ENCODE results near the gene PLAC8. TPM values are rescaled to one million over a fixed set of nuclear protein-coding genes. Genes with fewer than 3 reads are reported as not detected.

Gene PLAC8
- polyA plus RNA-seq, 3 donors = 114 to 626 (median 170) TPM

DNA sequence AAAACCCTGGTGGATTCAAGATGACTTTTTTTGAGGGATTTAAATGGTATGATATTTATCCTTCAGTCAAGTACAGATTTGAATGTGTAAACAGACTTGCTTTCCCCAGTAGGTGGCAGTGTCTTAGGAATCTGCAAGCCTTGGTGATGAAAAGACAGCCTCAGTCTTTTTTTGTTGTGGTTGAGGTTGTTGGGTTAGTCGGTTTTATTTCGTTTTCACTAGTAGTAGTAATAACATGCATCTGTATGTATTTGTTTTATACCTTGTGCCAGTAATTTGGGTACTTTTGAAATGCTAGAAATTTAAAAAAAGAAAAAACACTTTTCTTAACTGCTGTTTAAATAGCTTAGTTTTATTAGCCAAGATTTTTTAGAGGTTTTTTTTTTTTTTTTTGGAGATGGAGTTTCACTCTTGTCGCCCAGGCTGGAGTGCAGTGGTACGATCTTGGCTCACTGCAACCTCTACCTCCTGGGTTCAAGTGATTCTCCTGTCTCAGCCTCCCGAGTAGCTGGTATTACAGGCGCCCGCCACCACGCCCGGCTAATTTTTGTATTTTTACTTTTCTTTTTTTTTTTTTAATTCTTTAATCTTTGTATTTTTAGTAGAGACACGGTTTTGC lies 40.3 kb downstream of the PLAC8 start:
- H3K4me3 ChIP-seq (replicated peaks in 1 of 3; ENCODE audit: low read depth in 2 of 3, low read length in 3 of 3) = peak overlapping the region in 1 of 3 experiments; percentile 11
- no CpG with 5 or more reads among the region's 10 CpGs for WGBS (ENCODE audit: insufficient coverage)
- H2AFZ ChIP-seq (ENCODE audit: insufficient read depth, low read depth, low read length, poor library complexity, severe bottlenecking) = no peak overlapping the region
- peak overlapping the region; percentile 36 for H3K4me2 ChIP-seq (replicated peaks; ENCODE audit: extremely low read depth, low read length, poor library complexity, severe bottlenecking)
- Mint-ChIP-seq H3K4me1 (peaks cover 16% of the 10 kb centered on the region), H3K27ac (peak overlapping the region in 1 of 7 donors; percentile 51), H3K4me3 (no peak overlapping the region), H3K36me3 (peaks cover 40 to 65% of the 10 kb centered on the region in 2 donors), H3K9me3 (peaks cover 0 to 2% (median 0%) of the 10 kb centered on the region in 7 donors), H3K27me3 (ENCODE audit: low read depth in 3 of 3) (peaks cover 0 to 1% (median 0%) of the 10 kb centered on the region in 3 donors)
- H4K20me1 ChIP-seq (ENCODE audit: insufficient read depth, low read length) = no peaks in the 10 kb centered on the region
- TF ChIP-seq, protein P1, sequence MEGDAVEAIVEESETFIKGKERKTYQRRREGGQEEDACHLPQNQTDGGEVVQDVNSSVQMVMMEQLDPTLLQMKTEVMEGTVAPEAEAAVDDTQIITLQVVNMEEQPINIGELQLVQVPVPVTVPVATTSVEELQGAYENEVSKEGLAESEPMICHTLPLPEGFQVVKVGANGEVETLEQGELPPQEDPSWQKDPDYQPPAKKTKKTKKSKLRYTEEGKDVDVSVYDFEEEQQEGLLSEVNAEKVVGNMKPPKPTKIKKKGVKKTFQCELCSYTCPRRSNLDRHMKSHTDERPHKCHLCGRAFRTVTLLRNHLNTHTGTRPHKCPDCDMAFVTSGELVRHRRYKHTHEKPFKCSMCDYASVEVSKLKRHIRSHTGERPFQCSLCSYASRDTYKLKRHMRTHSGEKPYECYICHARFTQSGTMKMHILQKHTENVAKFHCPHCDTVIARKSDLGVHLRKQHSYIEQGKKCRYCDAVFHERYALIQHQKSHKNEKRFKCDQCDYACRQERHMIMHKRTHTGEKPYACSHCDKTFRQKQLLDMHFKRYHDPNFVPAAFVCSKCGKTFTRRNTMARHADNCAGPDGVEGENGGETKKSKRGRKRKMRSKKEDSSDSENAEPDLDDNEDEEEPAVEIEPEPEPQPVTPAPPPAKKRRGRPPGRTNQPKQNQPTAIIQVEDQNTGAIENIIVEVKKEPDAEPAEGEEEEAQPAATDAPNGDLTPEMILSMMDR (IDR thresholded peaks at IDR 0.05) = peak; percentile 78
- H3K36me3 ChIP-seq (replicated peaks in 1 of 2; ENCODE audit: control insufficient read depth in 1 of 2, insufficient read depth in 2 of 2, low read length in 2 of 2) = peaks cover 21 to 41% of the 10 kb centered on the region in 2 donors
- no peaks in the 10 kb centered on the region for H3K79me2 ChIP-seq (ENCODE audit: insufficient read depth, low read length)
- intact Hi-C loops (cut with micrococcal nuclease) = loop anchor here in 1 of 2 donors (10.0 kb wide), 1 partner anchor 181 kb away; no protein-coding TSS in a partner anchor
- H3K9me3 ChIP-seq (replicated peaks in 1 of 2; ENCODE audit: control insufficient read depth in 1 of 2, insufficient read depth in 1 of 2, low read length in 2 of 2) = no peaks in the 10 kb centered on the region
- no peak overlapping the region for H3K9ac ChIP-seq (ENCODE audit: insufficient read depth, low read length, poor library complexity, severe bottlenecking)
- H3K27me3 ChIP-seq (ENCODE audit: control insufficient read depth in 2 of 2, insufficient read depth in 2 of 2, low read length in 2 of 2) = no peaks in the 10 kb centered on the region
- H3K4me1 ChIP-seq (ENCODE audit: control insufficient read depth in 1 of 2, insufficient read depth in 2 of 2, low read length in 2 of 2) = peaks cover 4 to 13% of the 10 kb centered on the region in 2 donors
- H3K27ac ChIP-seq (ENCODE audit: low read depth in 1 of 2, low read length in 2 of 2) = no peak overlapping the region
- DNase-seq = peak; percentile 63 to 73 (median 72)

DNA sequence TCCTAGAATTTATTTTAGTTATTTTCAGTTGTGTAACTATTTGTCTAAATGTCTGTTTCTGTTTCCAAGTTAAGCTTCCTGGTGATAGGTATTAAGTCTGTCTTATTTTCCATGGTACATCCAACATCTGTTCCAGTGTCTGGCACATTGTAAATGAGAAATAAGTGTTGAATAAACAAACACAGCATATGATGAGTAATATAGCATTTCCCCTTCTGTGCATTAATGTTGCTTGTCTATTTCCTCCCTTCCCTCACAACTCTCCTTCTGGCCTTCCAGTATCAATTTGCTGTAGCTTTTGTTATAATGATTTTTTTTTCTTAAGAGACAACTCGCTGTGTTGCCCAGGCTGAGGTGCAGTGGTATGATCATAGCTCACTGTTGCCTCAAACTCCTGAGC lies 43.4 kb downstream of the PLAC8 start:
- Mint-ChIP-seq H3K4me1 (peaks cover 16% of the 10 kb centered on the region), H3K27ac (peak overlapping the region in 2 of 7 donors; percentile 42 to 43), H3K9me3 (no peaks in the 10 kb centered on the region), H3K4me3 (no peak overlapping the region), H3K36me3 (peaks cover 53 to 76% of the 10 kb centered on the region in 2 donors), H3K27me3 (ENCODE audit: low read depth in 3 of 3) (no peaks in the 10 kb centered on the region)
- no peak overlapping the region for H3K9ac ChIP-seq (ENCODE audit: insufficient read depth, low read length, poor library complexity, severe bottlenecking)
- no peaks in the 10 kb centered on the region for H4K20me1 ChIP-seq (ENCODE audit: insufficient read depth, low read length)
- H3K4me1 ChIP-seq (ENCODE audit: control insufficient read depth in 1 of 2, insufficient read depth in 2 of 2, low read length in 2 of 2) = peaks cover 4 to 13% of the 10 kb centered on the region in 2 donors
- DNase-seq = no peak
- H2AFZ ChIP-seq (ENCODE audit: insufficient read depth, low read depth, low read length, poor library complexity, severe bottlenecking) = no peak overlapping the region
- intact Hi-C loops (cut with micrococcal nuclease) = loop anchor here in 1 of 2 donors (10.0 kb wide), 1 partner anchor 184 kb away; no protein-coding TSS in a partner anchor
- H3K79me2 ChIP-seq (ENCODE audit: insufficient read depth, low read length) = no peaks in the 10 kb centered on the region
- no peak overlapping the region for H3K4me2 ChIP-seq (replicated peaks; ENCODE audit: extremely low read depth, low read length, poor library complexity, severe bottlenecking)
- no peak overlapping the region for H3K4me3 ChIP-seq (replicated peaks in 1 of 3; ENCODE audit: low read depth in 2 of 3, low read length in 3 of 3)
- 100% methylated on average over 1 of the region's 1 CpG for WGBS (ENCODE audit: insufficient coverage)
- H3K27me3 ChIP-seq (ENCODE audit: control insufficient read depth in 2 of 2, insufficient read depth in 2 of 2, low read length in 2 of 2) = no peaks in the 10 kb centered on the region
- H3K9me3 ChIP-seq (replicated peaks in 1 of 2; ENCODE audit: control insufficient read depth in 1 of 2, insufficient read depth in 1 of 2, low read length in 2 of 2) = no peaks in the 10 kb centered on the region
- H3K36me3 ChIP-seq (replicated peaks in 1 of 2; ENCODE audit: control insufficient read depth in 1 of 2, insufficient read depth in 2 of 2, low read length in 2 of 2) = peaks cover 45 to 72% of the 10 kb centered on the region in 2 donors
- no peak overlapping the region for H3K27ac ChIP-seq (ENCODE audit: low read depth in 1 of 2, low read length in 2 of 2)
- TF ChIP-seq, protein P1 (IDR thresholded peaks at IDR 0.05) = no peak

Measured in CD14-positive monocyte (primary cell).